Measurements from ENCODE around the gene ACOX1.

The ACOX1 gene

GRCh38 chr17:75902406-75902805 is 76.6 kb downstream of the ACOX1 start:
- no peak for DNase-seq

GRCh38 chr17:75901727-75902126 is 77.2 kb downstream of the ACOX1 start:
- DNase-seq = no peak

GRCh38 chr17:75900691-75901533 is 78.1 kb downstream of the ACOX1 start:
- no peak for DNase-seq

- no peak for DNase-seq
These were observed 79.0 kb downstream of the ACOX1 start for GRCh38 chr17:75899767-75900468.

GRCh38 chr17:75899353-75899752 is 79.6 kb downstream of the ACOX1 start:
- no peak for DNase-seq

DNA sequence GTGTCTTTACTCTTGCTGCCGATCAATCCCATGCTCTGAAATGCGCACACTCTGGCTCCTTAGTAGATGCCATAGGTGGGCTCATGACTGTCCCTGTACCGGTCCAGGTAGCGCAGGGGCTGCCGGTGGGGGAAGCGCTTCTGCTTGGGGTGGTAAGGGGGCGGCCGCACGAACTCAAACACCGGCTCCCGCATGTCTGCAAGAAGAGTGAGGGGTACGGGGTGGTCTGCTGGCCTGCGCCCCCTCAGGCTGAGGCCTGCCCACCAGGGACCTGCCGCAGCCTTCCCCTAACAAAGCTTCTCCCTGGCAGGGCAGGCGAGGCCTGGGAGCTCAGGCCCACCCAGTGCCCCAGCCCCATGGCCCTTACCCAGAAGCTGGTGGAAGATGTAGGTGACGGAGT is 80.2 kb downstream of the ACOX1 start:
- no peak for DNase-seq

- DNase-seq = no peak
These were observed 80.9 kb downstream of the ACOX1 start for GRCh38 chr17:75898065-75898464.

DNA sequence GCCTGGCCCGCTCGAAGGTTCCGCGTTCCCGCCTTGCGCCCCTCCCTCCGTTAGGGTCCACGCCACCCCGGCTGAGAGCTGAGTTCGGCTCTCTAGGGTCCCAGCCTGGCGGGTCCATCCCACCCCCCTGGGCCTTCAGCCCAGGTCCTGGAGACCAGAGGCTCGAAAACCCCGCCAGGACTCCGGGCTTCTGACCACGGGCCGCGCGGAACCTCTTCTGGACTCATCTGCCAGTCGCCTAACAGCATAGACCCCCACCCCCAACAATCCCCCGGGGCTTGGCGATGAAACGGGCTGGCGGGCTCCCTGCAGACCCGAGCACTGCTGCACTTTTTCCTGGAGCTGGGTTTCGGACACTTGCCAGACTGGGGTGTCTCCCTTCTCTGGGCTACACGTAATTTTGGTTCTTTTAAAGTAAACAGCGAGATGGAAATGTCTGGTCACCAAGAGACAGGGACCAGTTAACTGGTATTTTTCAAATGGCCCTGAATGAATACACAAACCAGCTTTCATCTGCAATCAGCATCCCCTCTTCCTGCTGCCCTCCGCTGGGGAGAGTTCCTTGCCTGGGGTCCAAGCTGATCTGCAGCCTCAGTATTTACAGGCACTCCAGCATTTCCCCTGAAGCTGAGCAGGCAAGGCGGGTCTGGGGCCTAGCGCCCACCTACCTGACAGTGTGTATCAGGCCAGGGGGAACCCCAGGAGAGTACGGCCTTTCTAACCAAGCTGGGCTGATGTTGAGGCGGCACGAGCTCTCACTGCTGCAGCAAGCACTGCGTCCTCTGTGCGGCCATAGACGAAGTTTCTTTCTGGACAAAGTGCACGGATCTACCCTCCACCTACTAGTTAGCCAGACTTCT is 81.6 kb downstream of the ACOX1 start:
- no peak for DNase-seq

DNA sequence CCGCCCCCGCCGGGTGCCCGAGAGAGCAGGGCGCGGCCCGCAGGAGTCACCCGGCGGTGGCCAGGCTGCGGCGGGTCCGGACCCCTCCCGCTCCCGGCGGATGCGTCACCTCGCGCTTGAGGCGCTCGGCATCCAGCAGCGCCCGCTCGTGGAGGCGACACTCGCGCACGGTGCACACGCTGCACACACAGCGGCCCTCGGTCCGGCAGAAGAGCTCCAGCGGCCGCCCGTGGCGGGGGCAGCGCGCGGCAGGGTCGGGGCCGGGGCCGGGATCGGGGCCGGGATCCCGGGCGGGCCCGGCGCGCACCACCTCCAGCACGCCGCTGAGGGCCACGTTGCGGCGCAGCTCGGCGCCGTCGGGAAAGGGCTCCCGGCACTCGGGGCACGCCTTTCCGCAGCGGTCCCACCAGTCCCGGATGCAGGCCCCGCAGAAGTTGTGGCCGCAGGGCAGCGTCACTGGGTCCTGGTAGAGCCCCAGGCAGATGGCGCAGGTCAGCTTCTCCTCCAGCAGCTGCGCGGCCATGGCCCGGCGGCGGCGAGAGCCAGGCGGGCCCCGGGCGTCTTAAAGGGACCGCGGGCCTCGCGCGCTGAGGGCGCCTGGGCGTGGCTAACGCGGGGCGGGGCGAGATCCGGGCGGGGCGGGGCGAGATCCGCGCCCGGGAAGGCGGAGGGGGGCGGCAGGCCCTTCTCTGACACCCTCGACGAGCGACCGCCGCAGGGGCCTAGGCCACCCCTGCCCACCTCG is 82.4 kb downstream of the ACOX1 start, which contains the start of gene TRIM65:
Gene TRIM65, minus strand, starts transcription at position 537 of the 745 bp plus-strand sequence. Its CDS starts 14 bp downstream, at position 523.
- DNase-seq = peak; percentile 80

GRCh38 chr17:75895370-75896155 is 83.4 kb downstream of the ACOX1 start:
- DNase-seq = no peak

- no peak for DNase-seq
These were observed 84.8 kb downstream of the ACOX1 start for GRCh38 chr17:75894049-75894733.

DNA sequence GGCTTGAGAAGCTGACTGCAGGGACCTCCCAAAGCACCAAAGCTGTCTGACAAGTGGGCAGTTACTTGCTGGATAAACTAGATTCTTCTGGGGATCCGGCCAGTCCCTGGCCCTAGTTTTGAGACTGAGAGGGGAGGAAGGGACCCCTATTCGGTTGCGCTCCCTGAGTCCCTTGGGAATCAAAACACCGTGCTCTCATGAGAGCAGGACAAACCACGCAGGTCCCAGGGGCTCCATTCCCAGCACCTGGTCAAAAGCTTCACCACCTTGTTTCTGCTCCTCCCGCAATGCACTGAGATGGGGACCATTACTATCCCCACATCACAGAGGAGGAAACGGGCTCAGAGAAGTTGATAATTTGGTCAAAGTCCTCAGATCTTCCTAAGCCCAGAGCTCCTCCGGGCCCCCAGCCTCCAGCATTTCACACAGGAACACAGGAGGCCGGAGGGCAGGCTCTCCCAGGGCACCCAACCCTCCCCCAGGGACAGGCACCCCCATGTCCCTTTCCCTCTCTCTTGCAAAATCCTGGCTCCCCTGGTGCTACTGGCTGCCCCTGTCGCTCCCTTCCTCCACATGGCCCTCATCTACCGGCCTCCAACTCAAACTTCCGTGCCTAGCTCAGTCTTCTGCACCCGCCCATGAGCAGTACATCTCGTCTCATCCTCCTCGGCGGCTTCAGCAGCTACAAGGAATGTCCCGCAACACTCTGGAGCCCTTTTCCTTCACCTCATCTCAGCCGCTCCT is 85.5 kb downstream of the ACOX1 start:
- no peak for DNase-seq

DNA sequence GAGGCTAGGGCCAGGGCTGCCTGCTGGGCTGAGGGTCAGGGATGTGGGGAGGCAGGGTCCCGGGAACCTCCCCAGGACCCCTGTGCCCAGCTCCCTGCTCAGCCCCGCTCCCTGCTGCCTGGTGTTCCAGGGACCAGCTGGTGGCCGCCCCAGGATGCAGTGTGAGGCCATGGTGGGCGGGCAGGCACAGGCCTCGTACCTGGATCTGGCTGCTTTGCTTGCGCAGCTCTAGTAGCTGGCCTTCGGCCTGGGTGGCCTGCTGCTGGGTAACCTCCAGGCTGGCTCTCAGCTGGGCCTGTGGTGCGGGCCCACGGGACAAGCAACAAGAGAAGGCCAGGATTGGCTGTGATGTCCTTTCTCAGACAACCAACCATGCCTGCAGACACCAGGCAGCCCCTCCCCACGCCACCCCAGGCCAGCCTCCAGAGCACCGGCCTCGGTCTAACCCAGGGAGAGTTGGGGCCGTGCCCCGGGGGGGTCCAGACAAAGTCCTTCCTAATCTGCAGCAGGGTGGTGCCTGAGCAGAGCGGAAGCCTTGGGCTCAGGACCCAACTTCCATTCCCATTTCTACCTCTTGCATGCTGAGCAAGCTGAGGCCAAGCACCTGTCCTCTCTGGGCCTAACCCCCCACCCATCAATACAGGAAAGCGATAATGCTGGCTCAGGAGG is 86.3 kb downstream of the ACOX1 start:
- no peak for DNase-seq

GRCh38 chr17:75891605-75892555 is 87.1 kb downstream of the ACOX1 start:
- no peak for DNase-seq
